GM19395 (cell line): ENCODE measurements around the gene ACOXL.

Experiments
- ATAC-seq: cut with Tn5 transposase; IDR thresholded peaks from one replicate; pipeline ENCODE4 v1.9.1; 2021; ENCODE audit warnings: mild to moderate bottlenecking, moderate library complexity; ENCODE audit not compliant: unreplicated experiment

ACOXL gene

GRCh38 chr2:110751642-110752041 lies 19.3 kb downstream of the ACOXL start:
- ATAC-seq, result no peak

- ATAC-seq, result no peak
These were observed 20.5 kb downstream of the ACOXL start for GRCh38 chr2:110752871-110753270.

- ATAC-seq, result no peak
These were observed 23.2 kb downstream of the ACOXL start for GRCh38 chr2:110755491-110756078.

- no peak for ATAC-seq
These were observed 27.0 kb downstream of the ACOXL start for GRCh38 chr2:110759411-110759810.

GRCh38 chr2:110764931-110765330 lies 32.6 kb downstream of the ACOXL start:
- no peak for ATAC-seq

GRCh38 chr2:110766291-110766690 lies 33.9 kb downstream of the ACOXL start:
- ATAC-seq, result no peak

- no peak for ATAC-seq
These were observed 36.2 kb downstream of the ACOXL start for GRCh38 chr2:110768591-110768990.

GRCh38 chr2:110770404-110770958 lies 38.1 kb downstream of the ACOXL start:
- no peak for ATAC-seq

GRCh38 chr2:110770959-110771431 lies 38.6 kb downstream of the ACOXL start:
- no peak for ATAC-seq

GRCh38 chr2:110771547-110772382 lies 39.4 kb downstream of the ACOXL start:
- no peak for ATAC-seq

- ATAC-seq, result no peak
These were observed 40.0 kb downstream of the ACOXL start for GRCh38 chr2:110772383-110772755.

- ATAC-seq, result no peak
These were observed 41.1 kb downstream of the ACOXL start for GRCh38 chr2:110773401-110773921.

GRCh38 chr2:110774701-110775100 lies 42.3 kb downstream of the ACOXL start:
- ATAC-seq, result no peak

GRCh38 chr2:110777531-110778311 lies 45.3 kb downstream of the ACOXL start:
- no peak for ATAC-seq

- no peak for ATAC-seq
These were observed 48.1 kb downstream of the ACOXL start for GRCh38 chr2:110780461-110780860.

GRCh38 chr2:110783196-110783873 lies 51.0 kb downstream of the ACOXL start:
- no peak for ATAC-seq

- no peak for ATAC-seq
These were observed 51.8 kb downstream of the ACOXL start for GRCh38 chr2:110784047-110784631.

GRCh38 chr2:110785439-110785838 lies 53.1 kb downstream of the ACOXL start:
- no peak for ATAC-seq

GRCh38 chr2:110788976-110789375 lies 56.6 kb downstream of the ACOXL start:
- ATAC-seq, result no peak

- ATAC-seq, result no peak
These were observed 57.3 kb downstream of the ACOXL start for GRCh38 chr2:110789706-110790105.
